GM12892 (cell line): ENCODE results near the gene C19orf33.

Source experiments
- POLR2A ChIP-seq: IDR thresholded peaks from 2 replicates; pipeline ENCODE4 v1.6.1; 2011; ENCODE audit warnings: low read depth, low read length, control low read depth
- POLR2AphosphoS5 ChIP-seq: IDR thresholded peaks from 2 replicates; pipeline ENCODE4 v1.6.1; 2011; ENCODE audit warnings: low read depth, low read length, control low read depth
- TAF1 ChIP-seq: IDR thresholded peaks from 2 replicates; pipeline ENCODE4 v1.6.1; 2011; ENCODE audit warnings: low read depth, mild to moderate bottlenecking, control low read depth, low read length, borderline replicate concordance

DNA sequence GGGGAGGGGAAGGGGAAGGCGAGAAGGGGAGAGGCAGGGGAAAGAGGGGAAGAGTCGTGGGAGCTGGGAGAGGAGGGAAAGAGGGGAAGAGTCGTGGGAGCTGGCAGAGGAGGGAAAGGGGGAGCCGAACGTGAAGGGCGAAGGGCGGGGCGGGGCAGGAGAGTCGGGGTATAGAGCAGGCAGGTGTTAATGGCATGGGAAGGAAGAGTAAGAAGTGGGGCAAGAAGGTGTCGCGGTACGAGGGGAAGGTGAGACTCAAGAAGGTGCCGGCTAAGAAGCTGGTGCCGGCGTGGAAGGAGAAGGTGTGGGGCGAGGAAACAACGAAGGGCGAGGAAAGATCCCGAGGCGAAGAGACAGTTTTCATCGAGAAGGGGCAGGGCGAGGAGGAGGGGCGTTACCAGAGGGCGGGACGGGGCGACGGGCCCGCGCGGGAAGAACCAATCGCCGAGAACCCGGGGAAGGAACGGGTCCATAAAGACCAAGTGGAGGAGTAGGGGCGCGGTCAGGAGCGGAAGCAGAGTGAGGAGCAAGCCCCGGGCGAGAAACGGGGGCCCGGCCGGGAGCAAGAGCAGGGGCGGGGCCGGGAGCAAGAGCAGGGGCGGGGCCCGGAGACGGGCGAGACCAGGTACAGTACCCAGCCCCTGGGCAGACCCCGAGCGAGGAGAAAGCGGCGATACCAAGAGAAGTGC, 32.0 kb downstream of the C19orf33 start:
- TF ChIP-seq POLR2A = no peak
- TF ChIP-seq TAF1 = 0 out of 2 replicates have a peak, but pooled peaks have one; percentile 28
- TF ChIP-seq POLR2AphosphoS5 = no peak
